Heart left ventricle (tissue), 16 donors: Measurements from ENCODE around the gene NSMF. TPM values are rescaled to one million over a fixed set of nuclear protein-coding genes. Genes with fewer than 3 reads are reported as not detected.

ENCODE experiments used
- ATAC-seq, 4 donors: fragments of 200-7000 bp; cut with Tn5 transposase; one replicate each; pipeline ENCODE4 v1.9.1; 2020 to 2022; ENCODE audit warnings: moderate library complexity in 4 of 4, mild to moderate bottlenecking in 3 of 4, moderate number of reproducible peaks in 1 of 4
- DNase-seq, 5 donors: peaks; one replicate each; pipeline ENCODE4 v3.0.0-alpha.2; 2020
- H3K27ac ChIP-seq, 12 donors: fragments of 200-600 bp; sonication (generic) in 4 of 12; one replicate each; pipeline versions ENCODE4 v1.5.0 to v1.8.0; 2016 to 2022; ENCODE audit warnings: mild to moderate bottlenecking in 2 of 12
- H3K27me3 ChIP-seq, 9 donors: fragments of 200-600 bp; sonication (generic) in 2 of 9; one replicate each; pipeline versions ENCODE4 v1.5.1 to v1.8.0; 2016 to 2022; ENCODE audit warnings: mild to moderate bottlenecking in 3 of 9
- H3K36me3 ChIP-seq, 9 donors: fragments of 200-600 bp; sonication (generic) in 2 of 9; one replicate each; pipeline versions ENCODE4 v1.5.0 to v1.8.0; 2018 to 2022; ENCODE audit warnings: mild to moderate bottlenecking in 2 of 9
- H3K4me1 ChIP-seq, 12 donors: fragments of 200-600 bp; sonication (generic) in 4 of 12; one replicate each; pipeline versions ENCODE4 v1.5.0 to v1.8.0; 2016 to 2022; ENCODE audit warnings: mild to moderate bottlenecking in 3 of 12
- H3K4me3 ChIP-seq, 12 donors: fragments of 200-600 bp; sonication (generic) in 4 of 12; one replicate each; pipeline versions ENCODE4 v1.5.0 to v1.8.0; 2017 to 2022; ENCODE audit warnings: mild to moderate bottlenecking in 9 of 12, moderate library complexity in 4 of 12
- H3K9me3 ChIP-seq, 12 donors: fragments of 200-600 bp; sonication (generic) in 4 of 12; one replicate each; pipeline versions ENCODE4 v1.5.0 to v1.8.0; 2016 to 2022; ENCODE audit warnings: mild to moderate bottlenecking in 1 of 12
- POLR2A ChIP-seq, 2 donors: fragments of 450-650 bp; IDR thresholded peaks; one replicate each; pipeline ENCODE4 v1.6.1; 2017; ENCODE audit warnings: antibody characterized with exemption in 2 of 2, mild to moderate bottlenecking in 2 of 2, moderate library complexity in 2 of 2
- WGBS, 4 donors: extraction: QIAGEN DNeasy Blood & Tissue Kit in 2 of 4; methylation state at CpG; one replicate each; pipeline versions ENCODE4 v1.1.5 to v1.1.7; 2013 to 2018; 5-methylcytosine and 5-hydroxymethylcytosine counted together
- intact Hi-C, 10 donors: fragments of 100-400 bp; cut with DNase I; formaldehyde crosslinking; loops; one replicate each; pipeline versions ENCODE4 v1.11.1 to v1.14.2; 2022
- polyA plus RNA-seq, 2 donors: library from polyadenylated mRNA; stranded (reverse); fragments of 200-250 nt; gene quantifications; one replicate each; pipeline ENCODE4 v1.2.3, GENCODE V29; 2013
- total RNA-seq, 9 donors: library from RNA; depleted of rRNA in 2 of 9; stranded (reverse); fragments of >200 nt in 2 of 9; fragmentation: NEBNext Ultra II Directional in 3 of 9; extraction: Animal tissue kit (Norgen Biotek cat#: 25700) in 3 of 9; gene quantifications; one replicate each; pipeline versions ENCODE4 v1.1.0 to v1.2.4, GENCODE V29; 2016 to 2023
- TF ChIP-seq, protein P1 (sequence below), 12 donors: fragments of 200-600 bp; sonication (generic) in 4 of 12; IDR thresholded peaks; one replicate each; pipeline versions ENCODE4 v1.5.0 to v1.8.0; 2018 to 2022; ENCODE audit warnings: antibody characterized with exemption in 12 of 12, mild to moderate bottlenecking in 5 of 12
- donor health status: ischemic (EF 13 %, LVEDD 7.1; RV severe dilation, severe dysfunction).
- donor health status: healthy with polysubstance abuse.
- donor health status: DM: no; HTN: yes; CAD: no.
- donor health status: DM: no; HTN: no; CAD: no.
- donor health status: ischemic (EF 25% LVEDD 6.9; RV normal size, moderate dysfunction).
- donor health status: ischemic (EF 25% LVEDD 5.7; RV mildly dilated, moderate dysfunction).
- donor health status: healthy.
- donor health status: DM: yes; HTN: yes; CAD: no.
- donor health status: ischemic (EF 35%, LVEDD 5.7; RV mildly dilated, moderate dysfunction).
- donor health status: nonischemic (EF 11% LVEDD 7.7; RV severe dilation, severe dysfunction).
- donor health status: DM: yes; HTN: yes; CAD: no.
- donor health status: PGD.
- donor health status: ischemic (EF 29% LVEDD 5.4; RV normal size, mild dysfunction).
- donor health status: nonischemic (EF 23%, LVEDD 6.1; RV moderate dilation, normal function).

Gene NSMF
- total and polyA plus RNA-seq, 11 donors = 7.5 to 22.1 (median 13.4) TPM

DNA sequence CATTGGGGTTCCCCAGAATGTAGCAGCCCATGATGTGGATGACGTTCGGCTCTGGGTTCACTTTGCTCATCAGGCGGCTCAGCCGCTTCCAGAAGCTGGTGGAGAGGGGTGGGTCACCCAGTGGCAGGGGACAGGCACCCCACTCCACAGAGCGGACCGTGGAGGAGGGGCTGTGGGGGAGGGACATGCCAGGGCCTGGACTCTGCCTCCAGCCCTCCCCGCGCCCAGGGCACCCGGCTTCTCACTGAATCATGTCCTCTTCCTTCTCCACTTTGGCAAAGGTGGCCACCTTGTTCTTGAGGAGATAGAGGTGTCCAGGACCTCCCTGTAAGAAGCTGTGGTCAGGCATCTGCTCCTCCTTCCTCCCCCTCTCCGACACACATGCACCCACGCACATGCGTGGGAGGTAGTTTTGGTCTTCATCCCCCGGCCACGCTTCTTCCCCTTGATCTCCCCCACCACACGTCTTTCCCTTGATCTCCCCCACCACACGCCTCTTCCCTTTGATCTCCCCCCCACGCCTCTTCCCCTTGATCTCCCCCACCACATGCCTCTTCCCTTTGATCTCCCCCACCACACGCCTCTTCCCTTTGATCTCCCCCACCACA, 9.1 kb downstream of the NSMF start:
- WGBS, 4 donors = 88 to 92% (median 91%) methylated on average over 11 to 18 of the region's 18 CpGs
- no peak for ATAC-seq

DNA sequence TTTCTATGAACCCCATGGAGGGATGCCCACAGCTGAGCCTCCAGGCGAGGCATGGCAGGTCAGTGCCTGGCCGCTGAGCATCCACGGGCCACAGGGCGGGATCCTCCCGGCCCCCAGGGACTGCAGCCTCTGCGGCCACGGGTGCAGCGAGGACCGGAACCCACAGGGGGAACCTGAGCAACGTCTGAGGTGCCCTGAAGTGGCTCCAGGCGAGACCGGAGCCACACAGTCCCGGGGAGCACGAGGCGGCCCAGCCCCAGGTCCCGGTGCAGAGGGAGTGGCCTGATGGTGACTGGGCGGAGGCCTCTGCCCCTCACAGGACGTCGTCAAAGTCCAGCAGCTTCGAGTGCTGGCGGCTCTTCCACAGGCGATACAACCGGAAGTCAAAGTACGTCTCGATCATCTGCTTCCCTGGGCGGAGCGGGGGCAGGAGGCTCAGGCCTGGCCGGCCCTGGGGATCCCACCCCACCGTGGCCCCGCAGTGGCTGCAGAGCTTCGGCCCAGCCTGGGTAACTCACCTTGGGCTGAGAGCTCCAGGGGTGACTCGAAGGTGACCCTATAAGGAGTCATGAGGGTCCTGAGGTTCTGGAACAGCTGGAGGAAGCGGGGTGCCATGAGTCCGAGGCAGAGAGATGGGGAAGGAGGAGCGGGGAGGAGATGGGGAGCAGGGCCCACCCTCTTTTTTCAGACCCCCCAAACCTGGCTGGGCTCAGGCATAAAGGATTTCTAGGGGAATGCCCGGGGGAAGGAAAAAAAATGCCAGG, 9.9 kb downstream of the NSMF start:
- 88 to 90% (median 88%) methylated on average over 17 to 36 of the region's 36 CpGs for WGBS, 4 donors
- DNase-seq = peak in 2 of 5 donors; percentile 17 to 37

More for the DNA sequence above, 9.1 kb downstream of the NSMF start:
- H3K4me3 ChIP-seq = no peak overlapping the region
- H3K36me3 ChIP-seq = peaks cover 0 to 16% (median 3%) of the 10 kb centered on the region in 9 donors
- H3K4me1 ChIP-seq = peaks cover 0 to 30% (median 8%) of the 10 kb centered on the region in 12 donors
- H3K27ac ChIP-seq = no peak overlapping the region
- no peaks in the 10 kb centered on the region for H3K9me3 ChIP-seq
- DNase-seq = peak in 3 of 5 donors; percentile 21 to 61 (median 23)
- H3K27me3 ChIP-seq = no peaks in the 10 kb centered on the region
- intact Hi-C loops = no loop called here
- TF ChIP-seq POLR2A (IDR thresholded peaks at IDR 0.05) = no peak
- TF ChIP-seq, protein P1, sequence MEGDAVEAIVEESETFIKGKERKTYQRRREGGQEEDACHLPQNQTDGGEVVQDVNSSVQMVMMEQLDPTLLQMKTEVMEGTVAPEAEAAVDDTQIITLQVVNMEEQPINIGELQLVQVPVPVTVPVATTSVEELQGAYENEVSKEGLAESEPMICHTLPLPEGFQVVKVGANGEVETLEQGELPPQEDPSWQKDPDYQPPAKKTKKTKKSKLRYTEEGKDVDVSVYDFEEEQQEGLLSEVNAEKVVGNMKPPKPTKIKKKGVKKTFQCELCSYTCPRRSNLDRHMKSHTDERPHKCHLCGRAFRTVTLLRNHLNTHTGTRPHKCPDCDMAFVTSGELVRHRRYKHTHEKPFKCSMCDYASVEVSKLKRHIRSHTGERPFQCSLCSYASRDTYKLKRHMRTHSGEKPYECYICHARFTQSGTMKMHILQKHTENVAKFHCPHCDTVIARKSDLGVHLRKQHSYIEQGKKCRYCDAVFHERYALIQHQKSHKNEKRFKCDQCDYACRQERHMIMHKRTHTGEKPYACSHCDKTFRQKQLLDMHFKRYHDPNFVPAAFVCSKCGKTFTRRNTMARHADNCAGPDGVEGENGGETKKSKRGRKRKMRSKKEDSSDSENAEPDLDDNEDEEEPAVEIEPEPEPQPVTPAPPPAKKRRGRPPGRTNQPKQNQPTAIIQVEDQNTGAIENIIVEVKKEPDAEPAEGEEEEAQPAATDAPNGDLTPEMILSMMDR (IDR thresholded peaks at IDR 0.05) = no peak

DNA sequence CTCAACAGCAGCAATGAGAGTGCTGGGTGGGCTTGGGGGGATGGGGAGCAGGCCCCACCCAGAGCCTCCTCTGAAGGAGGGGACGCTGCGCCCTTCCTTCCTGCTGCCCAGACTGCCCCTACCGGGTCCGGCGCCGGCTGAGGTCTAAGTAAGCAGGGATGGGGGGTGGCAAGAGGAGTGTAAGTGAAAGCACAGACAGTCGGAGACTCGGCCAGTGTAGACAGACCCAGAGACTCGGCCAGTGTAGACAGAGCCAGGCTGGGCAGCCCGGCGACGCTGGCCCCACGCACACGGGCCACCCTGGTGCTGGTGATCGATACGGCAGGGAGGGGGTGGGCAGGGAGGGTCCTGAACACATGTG, 10.6 kb downstream of the NSMF start:
- Histone ChIP-seq H3K4me1 (peaks cover 0 to 21% (median 0%) of the 10 kb centered on the region in 12 donors), H3K9me3 (no peaks in the 10 kb centered on the region), H3K27ac (no peak overlapping the region), H3K36me3 (peaks cover 0 to 16% (median 3%) of the 10 kb centered on the region in 9 donors), H3K27me3 (peaks cover 0 to 11% (median 0%) of the 10 kb centered on the region in 9 donors), H3K4me3 (no peak overlapping the region)
- intact Hi-C loops = no loop called here
- DNase-seq (peak in 3 of 5 donors; percentile 11 to 51 (median 14)), ATAC-seq (no peak)
- TF ChIP-seq POLR2A (IDR thresholded peaks at IDR 0.05) = no peak
- TF ChIP-seq, protein P1 (IDR thresholded peaks at IDR 0.05) = no peak
- WGBS, 4 donors = 86 to 95% (median 92%) methylated on average over 9 to 16 of the region's 16 CpGs

More for the DNA sequence above, 9.9 kb downstream of the NSMF start:
- intact Hi-C loops = no loop called here
- peaks cover 0 to 16% (median 3%) of the 10 kb centered on the region in 9 donors for H3K36me3 ChIP-seq
- H3K27me3 ChIP-seq = peaks cover 0 to 4% (median 0%) of the 10 kb centered on the region in 9 donors
- TF ChIP-seq POLR2A (IDR thresholded peaks at IDR 0.05) = no peak
- H3K9me3 ChIP-seq = no peaks in the 10 kb centered on the region
- no peak for ATAC-seq
- no peak overlapping the region for H3K4me3 ChIP-seq
- H3K4me1 ChIP-seq = peaks cover 0 to 24% (median under 1%) of the 10 kb centered on the region in 12 donors
- no peak overlapping the region for H3K27ac ChIP-seq

DNA sequence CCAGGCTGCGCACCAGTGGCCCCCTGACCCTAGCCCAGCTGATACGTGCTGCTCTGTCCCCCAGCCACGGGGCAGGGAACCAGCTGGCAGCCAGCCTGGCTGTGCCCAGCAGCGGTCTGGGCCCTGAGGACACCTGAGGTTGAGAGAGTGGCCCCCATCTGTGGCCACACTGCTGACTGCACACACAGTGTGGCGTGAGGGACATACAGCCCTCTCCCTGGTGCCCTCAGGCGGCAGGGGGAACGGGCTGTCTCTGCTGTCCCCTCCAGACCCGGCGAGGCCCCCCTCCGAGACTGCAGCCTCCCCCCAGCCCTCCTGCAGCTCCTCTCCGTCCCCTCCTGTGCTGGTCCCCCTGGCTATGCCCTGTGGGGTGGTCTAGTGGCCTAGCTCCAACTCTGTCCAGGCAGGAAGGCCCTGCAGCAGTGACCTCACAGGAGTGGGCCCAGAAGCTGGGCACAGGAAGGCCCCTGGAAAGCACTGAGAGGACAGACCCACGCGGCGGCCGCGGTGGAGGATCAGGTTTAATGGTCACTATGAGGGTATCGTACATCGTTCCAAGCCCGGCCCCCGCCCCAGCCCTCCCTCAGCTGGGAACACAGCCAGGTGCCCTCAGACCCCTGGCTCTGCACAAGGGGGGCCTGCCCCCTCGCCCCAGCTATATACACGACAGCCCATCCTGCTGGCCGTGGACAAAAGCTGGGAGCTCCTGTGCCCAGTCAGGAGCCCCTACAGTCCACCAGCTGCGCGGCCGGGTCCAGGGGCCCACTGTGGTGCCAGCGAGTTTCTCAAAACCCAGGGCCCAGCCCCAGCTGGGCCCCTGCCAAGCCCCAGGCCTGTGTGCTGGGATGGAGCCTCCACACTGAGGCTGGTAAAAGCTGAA, 11.2 kb downstream of the NSMF start:
- WGBS, 4 donors = 82 to 87% (median 87%) methylated on average over 5 to 27 of the region's 27 CpGs
- peak in 3 of 5 donors; percentile 21 to 62 (median 26) for DNase-seq
- intact Hi-C loops = loop anchor here in 1 of 10 donors (2.0 kb wide), 1 partner anchor 153 kb away; no protein-coding TSS in a partner anchor

More for the DNA sequence above, 11.2 kb downstream of the NSMF start:
- peaks cover 0 to 12% (median 3%) of the 10 kb centered on the region in 9 donors for H3K36me3 ChIP-seq
- H3K9me3 ChIP-seq = no peaks in the 10 kb centered on the region
- TF ChIP-seq POLR2A (IDR thresholded peaks at IDR 0.05) = no peak
- TF ChIP-seq, protein P1 (IDR thresholded peaks at IDR 0.05) = no peak
- H3K27ac ChIP-seq = no peak overlapping the region
- peaks cover 0 to 14% (median 0%) of the 10 kb centered on the region in 12 donors for H3K4me1 ChIP-seq
- peak in 1 of 4 donors; percentile 4 for ATAC-seq
- H3K27me3 ChIP-seq = peaks cover 0 to 17% (median 0%) of the 10 kb centered on the region in 9 donors
- no peak overlapping the region for H3K4me3 ChIP-seq
